COLO829 (cell line): ENCODE data around the gene CFH.
A peak's percentile ranks its signal among the peaks of the same experiment; 100 is the strongest.
"Not testable (repeated sequence)": the region's sequence is repeated elsewhere in the genome, so short reads cannot be mapped to it uniquely, and the experiment has no call there.

ENCODE experiments used
- DNase-seq: peaks from one replicate; pipeline ENCODE4 v3.0.0; 2012; ENCODE audit warnings: low spot score

Gene CFH

GRCh38 chr1:196669051-196669450 is 17.2 kb downstream of the CFH start:
- no peak for DNase-seq

GRCh38 chr1:196669693-196670092 is 17.9 kb downstream of the CFH start:
- no peak for DNase-seq

- DNase-seq, result no peak
Observed at GRCh38 chr1:196674908-196675307, 23.1 kb downstream of the CFH start.

- DNase-seq, result no peak
Observed at GRCh38 chr1:196677781-196678509, 26.1 kb downstream of the CFH start.

DNA sequence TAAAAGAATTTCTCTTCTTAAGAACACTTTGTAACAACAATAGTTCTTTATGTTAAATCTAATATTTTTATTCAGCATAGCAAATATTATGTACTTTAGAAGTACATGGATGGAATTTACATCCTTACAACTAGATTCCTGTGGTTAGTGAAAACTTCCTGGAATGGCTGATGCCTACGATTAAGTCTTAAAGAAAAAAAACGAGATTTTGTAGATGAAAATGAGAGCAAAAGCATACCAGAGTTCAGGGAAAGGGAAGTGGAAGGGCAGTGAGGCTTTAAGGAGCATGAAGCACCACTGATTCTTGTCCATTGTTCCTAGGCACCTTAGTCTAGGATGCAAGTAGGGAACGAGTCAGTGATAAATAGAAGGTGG is 26.7 kb downstream of the CFH start:
- peak; percentile 22 for DNase-seq

- DNase-seq, result no peak
Observed at GRCh38 chr1:196680107-196680506, 28.3 kb downstream of the CFH start.

DNA sequence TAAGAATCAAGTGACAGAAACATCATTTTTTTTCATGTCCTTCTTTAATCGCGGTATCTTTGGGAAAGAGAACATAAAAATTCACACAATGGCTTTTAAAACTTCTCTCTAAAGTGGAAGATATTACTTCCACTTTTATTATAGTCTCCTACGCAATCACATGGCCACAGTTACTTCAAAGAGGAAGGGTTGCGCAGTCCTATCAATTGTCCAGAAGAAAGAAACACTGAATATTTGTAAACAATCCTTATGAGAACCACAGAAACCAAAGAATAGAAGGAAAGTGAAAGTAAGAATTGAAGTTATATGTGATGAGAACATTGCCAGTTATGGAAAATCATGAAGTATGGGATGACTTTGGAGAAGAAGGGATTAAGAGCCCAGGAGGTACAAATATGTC is 32.6 kb downstream of the CFH start:
- DNase-seq, result no peak

- DNase-seq, result no peak
Observed at GRCh38 chr1:196685506-196685905, 33.7 kb downstream of the CFH start.

GRCh38 chr1:196689001-196689400 is 37.2 kb downstream of the CFH start:
- peak; percentile 53 for DNase-seq

DNA sequence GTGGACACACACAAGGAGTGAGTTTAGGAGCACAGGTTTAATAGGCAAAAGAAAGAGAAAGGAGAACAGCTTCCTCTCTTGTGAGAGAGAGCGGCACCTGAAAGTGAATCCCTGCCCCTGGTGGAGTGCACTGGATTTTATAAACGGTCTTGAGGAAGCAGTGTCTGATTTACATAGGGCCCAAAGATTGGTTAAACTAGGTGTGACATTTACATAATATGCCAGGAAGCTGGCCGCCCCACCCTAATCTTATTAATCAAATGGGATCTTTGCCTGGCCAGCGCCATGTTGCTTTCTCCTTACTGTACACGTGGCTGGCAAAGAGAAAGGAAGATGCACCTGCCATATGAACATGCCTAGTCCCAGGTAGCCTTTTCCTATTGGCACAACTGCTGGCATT is 38.7 kb downstream of the CFH start:
- DNase-seq, result no peak

DNA sequence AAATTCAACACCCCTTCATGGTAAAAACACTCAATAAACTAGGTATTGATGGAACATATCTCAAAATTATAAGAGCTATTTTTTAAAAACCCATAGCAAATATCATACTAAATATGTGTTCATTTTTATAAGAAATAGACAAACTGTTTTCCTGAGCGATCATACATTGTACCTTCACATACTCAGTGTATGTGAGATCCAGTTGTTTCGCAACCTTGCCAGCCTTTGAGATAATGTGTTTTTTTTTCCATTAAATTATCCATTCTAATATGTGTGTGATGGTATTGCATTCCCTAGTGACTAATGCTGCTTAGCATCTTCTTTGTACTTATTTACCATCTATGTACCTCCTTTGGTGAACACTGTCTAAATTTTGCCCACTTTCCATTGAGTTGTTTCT is 47.1 kb downstream of the CFH start:
- DNase-seq, result no peak

DNA sequence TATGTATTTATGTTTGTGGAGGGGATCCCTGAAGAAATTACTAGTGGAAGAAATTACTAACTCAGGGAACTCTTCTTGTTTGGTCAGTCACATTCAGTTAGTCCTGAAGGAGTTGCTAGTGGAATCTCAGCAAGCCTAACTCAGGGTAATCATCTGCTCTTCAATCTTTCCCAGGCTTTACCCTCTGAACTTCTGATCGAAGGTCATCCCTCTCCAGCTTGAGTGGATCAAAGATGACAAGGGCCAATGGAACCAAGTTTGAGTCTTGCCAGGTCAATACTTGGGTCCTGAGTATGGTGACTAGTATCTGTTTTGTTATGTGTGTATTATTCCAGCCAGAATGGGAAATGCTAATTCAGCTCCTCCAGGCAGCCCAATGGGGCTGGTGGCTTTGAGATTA is 49.3 kb downstream of the CFH start:
- no peak for DNase-seq

- not testable (repeated sequence) for DNase-seq
Observed at GRCh38 chr1:196709892-196710291, 58.0 kb downstream of the CFH start.

DNA sequence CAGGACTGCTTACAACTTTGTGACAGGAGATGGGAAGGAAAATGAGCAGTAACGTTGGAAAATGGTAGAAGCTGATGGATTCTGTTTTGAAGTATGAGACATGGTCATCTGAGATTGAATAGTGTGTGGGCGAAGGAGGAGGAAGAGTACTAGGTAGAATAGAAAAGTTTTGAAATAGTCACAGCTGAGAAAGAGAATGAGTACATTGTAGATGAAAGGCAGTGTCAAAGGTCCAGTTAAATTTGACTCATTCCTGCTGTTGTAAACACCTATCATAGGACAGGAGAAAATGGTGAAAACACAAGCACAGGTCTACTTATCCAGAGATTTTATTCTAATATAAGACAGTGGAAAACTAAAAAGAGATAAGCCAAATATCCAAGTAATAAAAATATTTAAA is 66.0 kb downstream of the CFH start:
- DNase-seq, result no peak

- no peak for DNase-seq
Observed at GRCh38 chr1:196723325-196724185, 71.7 kb downstream of the CFH start.

DNA sequence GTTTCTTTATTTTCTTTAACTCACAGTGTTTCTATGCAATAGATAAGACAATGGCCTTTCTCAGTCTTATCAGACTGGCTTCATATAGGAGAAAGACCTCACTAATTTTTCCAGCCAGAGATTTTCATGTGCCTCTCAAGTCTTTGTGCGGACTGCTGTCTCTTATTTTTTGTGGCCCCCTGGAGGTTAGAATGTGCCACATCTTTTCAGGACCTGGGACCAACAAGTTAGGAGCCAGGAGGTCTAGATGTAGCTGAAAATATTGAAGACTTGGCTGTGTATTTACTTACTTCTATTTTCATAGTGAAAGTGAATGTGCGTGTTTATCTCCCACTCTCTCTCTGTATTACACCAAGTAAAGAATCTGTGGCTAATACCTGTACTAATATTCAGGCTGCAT is 80.7 kb downstream of the CFH start:
- no peak for DNase-seq

DNA sequence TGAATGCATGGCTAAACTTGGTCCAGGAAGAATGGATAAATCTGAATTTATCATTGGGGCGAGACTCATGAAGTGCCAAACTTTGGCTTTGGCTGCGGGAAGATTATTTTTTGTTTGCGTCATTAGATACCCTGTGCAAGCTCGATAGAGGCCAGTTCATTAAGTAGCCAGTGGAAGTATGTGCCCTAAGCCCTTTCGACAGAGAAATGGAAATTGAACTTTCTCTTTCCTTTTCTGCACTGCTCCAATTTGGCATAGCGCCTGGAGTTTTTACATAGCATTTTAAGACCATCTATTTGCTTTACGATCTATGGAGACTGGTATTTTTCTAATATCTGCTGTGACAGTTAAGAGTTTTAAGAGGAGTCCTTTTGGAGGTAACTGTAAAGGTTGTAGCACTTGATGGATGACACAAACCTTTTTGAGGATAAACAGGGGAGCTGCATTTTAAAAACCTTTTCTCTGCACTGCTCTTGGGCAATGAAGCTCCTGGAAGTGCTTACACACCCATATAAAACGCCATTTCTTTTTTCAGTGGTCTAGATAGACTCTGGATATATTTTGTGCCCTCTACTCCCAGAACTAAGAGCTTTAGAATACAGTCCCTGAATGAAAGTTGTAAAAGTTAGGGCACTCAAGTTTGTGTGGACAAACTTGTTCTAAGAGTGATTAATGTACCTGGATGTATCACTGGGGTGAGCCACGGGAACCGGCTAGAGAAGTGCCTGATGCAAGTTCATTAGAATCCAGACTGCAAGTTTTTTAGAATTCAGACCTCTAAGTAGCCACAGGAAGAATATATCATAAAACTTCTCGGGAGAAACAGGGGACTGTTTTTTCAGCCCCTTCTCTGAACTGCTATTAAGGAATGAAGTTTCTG is 81.5 kb downstream of the CFH start:
- DNase-seq, result no peak

GRCh38 chr1:196734006-196734405 is 82.2 kb downstream of the CFH start:
- DNase-seq, result peak; percentile 32

- DNase-seq, result no peak
Observed at GRCh38 chr1:196734460-196734859, 82.6 kb downstream of the CFH start.

DNA sequence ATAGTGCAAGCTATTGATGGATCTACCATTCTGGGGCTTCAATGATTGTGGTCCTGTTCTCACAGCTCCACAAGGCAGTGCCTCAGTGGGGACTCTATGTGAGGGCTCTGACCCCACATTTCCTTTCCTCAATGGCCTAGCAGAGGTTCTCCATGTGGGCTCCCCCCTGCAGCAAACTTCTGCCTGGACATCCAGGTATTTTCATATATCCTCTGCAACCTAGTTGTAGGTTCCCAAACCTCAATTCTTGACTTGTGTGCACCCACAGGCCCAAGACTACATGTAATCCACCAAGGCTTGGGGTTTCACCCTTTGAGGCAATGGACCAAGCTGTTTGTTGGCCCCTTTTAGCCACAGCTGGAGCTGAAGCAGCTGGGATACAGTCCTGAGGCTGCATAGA is 86.9 kb downstream of the CFH start:
- no peak for DNase-seq

- peak; percentile 14 for DNase-seq
Observed at GRCh38 chr1:196743244-196743643, 91.4 kb downstream of the CFH start.

- DNase-seq, result not testable (repeated sequence)
Observed at GRCh38 chr1:196765019-196765740, 113.3 kb downstream of the CFH start.
